Activated gamma-delta T cell treated with Interleukin-2 at 50 U/mL for 16 hours (primary cell): ENCODE measurements around the gene WLS.

Experiments used
- DNase-seq: peaks from one replicate; pipeline ENCODE4 v3.0.0-alpha.2; 2020

Gene WLS

DNA sequence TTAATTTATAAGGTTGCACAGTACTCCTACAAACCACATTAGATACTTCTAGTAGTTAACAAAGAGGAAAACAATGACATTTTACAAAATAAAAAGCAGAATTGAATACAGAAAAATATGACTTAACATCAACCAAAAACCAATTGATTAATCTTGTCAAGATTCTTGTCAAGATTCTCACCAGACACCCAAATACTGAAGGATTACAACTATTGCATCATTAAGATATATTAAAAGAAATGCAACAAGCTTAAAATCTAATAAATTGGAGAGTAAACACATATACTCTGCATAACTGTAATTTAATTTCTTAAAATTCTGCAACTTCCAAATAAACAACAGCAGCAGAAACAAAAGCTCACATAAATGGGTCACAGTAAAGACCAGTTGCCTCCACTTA, 4.7 kb downstream of the WLS start:
- DNase-seq, result no peak

DNA sequence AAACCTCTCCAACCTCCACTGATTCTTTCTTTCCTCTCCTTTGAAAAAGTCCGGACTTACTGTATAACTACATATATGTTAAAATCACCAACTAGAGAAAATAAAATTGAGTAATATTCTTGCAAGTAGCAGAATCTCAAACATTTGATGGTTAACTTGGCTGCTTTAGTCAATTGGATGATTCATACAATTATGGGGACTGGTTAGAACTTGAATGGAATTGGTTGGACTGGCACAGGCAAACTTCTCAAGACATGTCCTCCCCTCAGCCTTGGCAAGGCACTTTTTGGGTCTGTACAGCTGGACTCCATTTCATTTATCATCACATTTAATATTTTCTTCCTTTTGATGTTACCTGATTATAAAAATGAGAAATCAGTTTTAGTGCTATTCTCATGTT, 6.5 kb downstream of the WLS start:
- DNase-seq, result no peak

GRCh38 chr1:68223687-68224086, 8.6 kb downstream of the WLS start:
- no peak for DNase-seq

GRCh38 chr1:68221980-68222373, 10.3 kb downstream of the WLS start:
- no peak for DNase-seq

DNA sequence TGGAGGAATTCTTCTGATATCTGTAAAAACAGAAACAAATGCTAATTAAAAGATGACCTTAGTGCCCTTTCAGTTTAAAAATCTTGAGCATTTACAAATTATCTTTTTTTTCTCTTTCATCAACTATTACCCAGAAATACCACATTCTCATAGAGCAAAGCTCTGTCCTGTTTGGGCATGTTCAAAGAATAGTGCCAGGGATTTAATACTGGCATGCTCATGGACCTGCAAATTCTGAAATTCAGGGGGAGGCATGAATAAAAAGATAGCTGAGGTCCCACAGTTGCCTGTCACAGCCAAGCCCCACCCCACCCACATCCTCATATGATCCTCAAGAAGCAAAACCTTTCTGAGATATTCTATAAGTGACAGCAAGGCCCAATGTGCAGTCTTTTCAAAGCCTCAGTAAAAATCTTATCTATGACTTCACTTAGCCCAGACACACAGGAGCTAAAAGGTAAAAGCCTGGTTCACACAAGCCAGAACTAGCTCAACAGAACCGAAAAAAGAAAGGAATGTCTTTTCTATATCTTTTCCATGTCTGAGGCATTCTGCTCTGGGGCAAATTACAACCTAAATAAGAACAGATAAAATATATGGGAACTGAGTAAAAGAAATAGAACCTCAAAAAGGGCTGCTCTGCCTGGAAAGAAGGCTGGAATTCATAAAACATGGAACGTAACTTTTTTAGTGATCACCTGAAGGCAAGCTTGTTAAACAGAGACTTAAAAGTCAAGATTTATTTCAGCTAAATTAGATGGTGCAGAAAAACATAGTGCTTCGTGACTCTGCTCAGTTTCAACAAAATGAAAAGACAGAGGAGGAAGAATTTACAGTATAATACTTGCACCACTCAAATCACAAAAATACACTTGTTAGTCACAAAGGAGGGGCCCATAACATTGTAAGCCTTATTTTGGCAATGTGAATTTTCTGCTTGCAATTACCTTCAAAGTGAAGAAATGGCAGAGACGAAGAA, 11.0 kb downstream of the WLS start:
- no peak for DNase-seq

DNA sequence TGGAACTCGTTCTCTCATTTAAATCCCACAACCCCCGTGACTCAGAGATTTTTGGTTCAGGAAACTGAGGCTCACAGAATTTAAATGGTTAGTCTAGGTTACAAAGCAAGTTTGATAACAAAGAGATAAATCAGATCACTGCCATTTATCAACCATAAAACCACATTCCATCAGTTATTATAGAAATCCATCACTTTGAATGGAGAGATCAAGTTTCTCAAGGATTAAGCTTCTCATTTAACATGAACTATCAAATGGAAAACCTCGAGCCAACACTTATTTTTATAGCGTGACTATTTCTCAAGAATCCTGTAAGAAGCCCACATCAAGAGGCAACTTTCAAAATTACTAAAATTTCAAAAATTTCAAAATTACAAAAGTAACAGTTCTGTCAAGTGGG, 11.9 kb downstream of the WLS start:
- no peak for DNase-seq

- DNase-seq, result no peak
Measured at GRCh38 chr1:68218490-68218889, 13.8 kb downstream of the WLS start.

- no peak for DNase-seq
Measured at GRCh38 chr1:68217618-68218017, 14.7 kb downstream of the WLS start.

GRCh38 chr1:68217060-68217554, 15.2 kb downstream of the WLS start:
- DNase-seq, result no peak

DNA sequence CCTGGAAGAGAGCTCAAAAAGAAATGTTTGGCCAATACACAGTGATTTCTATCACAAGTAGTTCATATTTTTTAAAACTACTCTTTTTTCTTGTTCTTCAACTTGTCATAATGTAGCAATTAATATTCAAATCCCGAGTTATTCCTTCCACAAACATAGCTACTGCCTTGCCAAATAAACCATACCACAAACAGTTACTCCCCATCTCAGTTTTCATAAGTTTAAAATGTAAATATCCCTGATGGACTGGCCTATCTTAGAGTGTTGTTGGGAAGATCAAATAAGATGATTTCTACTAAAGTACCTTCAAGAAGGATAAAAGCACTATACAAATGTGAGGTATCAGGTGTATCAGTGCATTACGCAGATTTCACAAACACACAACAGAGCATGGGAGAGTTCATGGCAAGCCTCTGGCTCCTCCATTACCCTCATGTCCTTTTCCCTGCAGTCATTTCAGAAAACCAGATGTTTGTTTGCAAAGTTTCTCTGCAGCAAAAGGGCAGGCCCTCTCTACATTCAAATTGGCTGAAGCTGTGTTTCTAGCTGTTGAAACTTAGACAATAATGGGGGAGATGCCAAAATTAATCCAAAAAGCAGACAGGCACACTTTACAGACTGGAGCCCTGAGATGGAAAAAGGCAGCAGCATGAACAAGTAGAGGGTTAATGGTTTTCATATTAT, 16.1 kb downstream of the WLS start:
- no peak for DNase-seq

- DNase-seq, result no peak
Measured at GRCh38 chr1:68213843-68214242, 18.5 kb downstream of the WLS start.

GRCh38 chr1:68211761-68212380, 20.5 kb downstream of the WLS start:
- no peak for DNase-seq

- no peak for DNase-seq
Measured at GRCh38 chr1:68210829-68211228, 21.5 kb downstream of the WLS start.

DNA sequence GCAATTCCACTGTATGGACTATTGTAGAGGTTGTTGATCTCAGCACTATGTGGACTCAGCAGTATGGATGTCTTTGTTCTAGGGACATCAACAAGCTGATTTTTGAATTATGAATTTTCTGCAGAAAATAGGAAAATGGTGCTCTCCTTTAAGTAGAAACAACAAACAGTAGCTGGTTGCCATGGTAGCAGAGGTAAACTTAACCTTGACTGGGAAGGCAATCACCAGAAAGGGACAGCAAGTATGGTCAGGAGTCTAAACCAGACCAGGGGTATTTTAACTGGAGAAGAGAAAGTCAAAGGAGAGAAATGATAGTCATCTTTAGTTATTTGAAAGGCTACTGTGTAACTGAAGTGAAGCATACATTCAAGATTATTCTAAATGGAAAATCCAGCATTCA, 22.3 kb downstream of the WLS start:
- DNase-seq, result no peak

DNA sequence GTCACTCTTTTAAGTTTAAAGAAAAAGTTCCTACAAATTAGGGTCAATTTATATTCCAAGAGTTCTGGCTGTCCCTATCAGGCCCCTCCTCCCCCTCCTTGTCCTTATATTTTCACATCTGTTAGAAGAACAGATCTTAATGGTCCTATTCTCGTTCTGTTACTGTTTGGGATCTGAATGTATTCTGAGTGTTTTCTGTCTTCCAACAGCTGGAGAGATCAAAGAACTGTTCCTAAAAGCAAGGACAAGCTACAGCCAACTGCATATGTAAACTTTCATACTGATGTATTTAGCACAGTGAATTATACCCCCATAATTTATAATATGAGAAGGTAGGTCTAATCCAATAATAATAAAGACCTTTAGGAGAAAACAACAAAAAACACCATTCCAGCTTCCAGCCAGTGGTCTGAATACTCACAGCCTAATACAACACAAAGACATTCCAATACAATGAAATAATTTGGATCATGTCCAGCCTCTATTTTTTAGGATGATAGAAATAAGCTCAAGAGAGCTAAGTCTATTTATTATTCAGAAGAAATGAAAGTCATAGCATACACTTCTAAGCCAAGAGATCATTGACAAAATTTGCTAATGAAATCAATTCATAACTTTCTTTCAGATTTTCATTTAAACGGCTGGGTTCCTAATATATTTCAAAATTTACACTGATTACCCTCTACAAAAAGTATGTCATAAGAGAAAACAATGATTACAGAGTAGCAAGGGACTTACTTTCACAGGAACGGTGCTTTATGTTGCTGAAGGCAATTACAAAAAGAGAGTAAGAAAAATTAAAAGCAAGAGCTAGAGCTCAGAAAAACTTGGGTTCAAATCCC, 25.3 kb downstream of the WLS start:
- no peak for DNase-seq

DNA sequence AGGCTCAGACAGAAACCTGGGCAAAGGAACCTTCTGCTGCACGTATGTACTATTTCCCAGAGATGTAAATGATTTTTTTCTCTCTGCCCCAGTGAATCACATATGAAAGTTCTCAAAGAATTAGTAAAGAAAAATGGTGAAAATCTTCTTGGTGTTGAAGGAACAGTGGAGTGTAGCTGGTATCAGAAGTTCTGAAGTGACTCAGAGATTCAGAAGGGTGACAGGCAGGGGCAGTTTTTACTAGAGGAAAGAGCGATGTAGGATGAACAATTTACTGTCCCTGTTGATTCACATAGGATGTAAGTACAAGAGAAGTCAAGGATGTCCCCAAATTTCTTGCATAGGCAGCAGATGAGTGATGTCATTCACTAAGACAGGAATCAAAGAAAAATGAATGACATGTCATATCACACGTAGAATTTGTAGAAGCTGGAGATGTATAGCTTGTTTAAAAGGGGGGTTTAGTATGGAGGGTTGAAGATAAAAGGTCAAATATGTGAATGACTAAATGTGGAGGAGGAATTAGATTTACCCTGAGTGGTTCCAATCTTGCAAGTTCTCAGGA, 26.4 kb downstream of the WLS start:
- DNase-seq, result no peak

- DNase-seq, result no peak
Measured at GRCh38 chr1:68204977-68205630, 27.2 kb downstream of the WLS start.

- no peak for DNase-seq
Measured at GRCh38 chr1:68202239-68202832, 30.0 kb downstream of the WLS start.

DNA sequence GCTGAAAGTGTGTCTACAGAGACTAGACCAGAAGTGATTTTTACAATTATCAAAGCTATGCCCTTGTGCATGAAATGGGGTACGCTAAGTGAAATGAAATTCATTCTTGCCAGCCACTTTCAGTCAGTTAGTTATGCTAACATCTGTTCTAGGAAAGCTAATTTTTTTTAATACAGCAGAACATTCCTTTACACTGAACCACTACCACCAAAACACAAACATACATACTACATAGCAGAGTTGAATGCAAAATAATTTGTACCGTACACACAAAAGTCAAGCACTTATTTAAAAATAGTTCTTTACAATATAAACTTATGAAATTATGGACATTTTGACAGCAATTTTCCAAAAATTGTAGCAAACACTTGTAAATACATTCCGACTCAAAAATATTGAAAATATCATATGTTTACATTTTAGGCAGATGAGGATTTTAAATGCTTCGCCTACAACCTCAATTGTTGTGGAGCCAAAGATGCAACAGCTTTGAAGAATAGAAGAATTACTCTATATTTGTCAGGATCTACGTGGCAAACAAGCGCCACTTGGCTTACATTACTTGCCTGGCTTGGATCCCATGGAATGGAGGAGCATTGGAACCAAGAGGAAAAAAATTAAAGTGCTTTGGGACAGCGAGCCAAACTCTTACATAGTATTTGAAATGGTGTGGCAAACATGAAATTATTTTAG, 30.6 kb downstream of the WLS start:
- no peak for DNase-seq

DNA sequence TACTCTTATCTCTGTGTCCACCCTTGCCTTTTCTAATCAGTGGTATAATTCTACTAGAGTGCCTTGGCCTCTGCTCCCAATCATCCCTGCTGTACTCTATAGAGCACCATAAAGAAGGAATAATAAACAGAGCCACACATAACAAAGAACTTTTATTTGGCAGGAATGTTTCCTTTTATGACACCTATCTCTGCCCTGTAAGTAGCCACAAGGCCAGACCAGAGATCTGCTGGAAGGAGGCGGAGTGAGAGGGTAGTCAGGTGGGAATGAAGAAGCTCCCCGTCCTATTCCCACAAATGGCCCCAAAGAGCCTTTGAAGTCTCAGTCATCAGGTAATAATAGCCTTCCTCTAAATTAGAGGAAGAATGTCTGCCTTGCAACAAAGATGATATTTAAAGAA, 32.7 kb downstream of the WLS start:
- DNase-seq, result no peak

- DNase-seq, result no peak
Measured at GRCh38 chr1:68198752-68199151, 33.6 kb downstream of the WLS start.
